NCI-H128 (cell line): ENCODE data around the gene SLK.
A peak's percentile ranks its signal among the peaks of the same experiment; 100 is the strongest.

Experiments
- DNase-seq: peaks from one replicate; lab custom pipeline; 2025; ENCODE audit not compliant: unreplicated experiment; lab: John Stamatoyannopoulos, UW

SLK gene

GRCh38 chr10:104046651-104047050 is 79.7 kb downstream of the SLK start:
- no peak for DNase-seq

- DNase-seq = no peak
These were observed 82.7 kb downstream of the SLK start for GRCh38 chr10:104049504-104050250.

- DNase-seq = no peak
These were observed 85.5 kb downstream of the SLK start for GRCh38 chr10:104052431-104052830.

- no peak for DNase-seq
These were observed 86.3 kb downstream of the SLK start for GRCh38 chr10:104053201-104053600.

- no peak for DNase-seq
These were observed 87.5 kb downstream of the SLK start for GRCh38 chr10:104054430-104054829.

- no peak for DNase-seq
These were observed 89.8 kb downstream of the SLK start for GRCh38 chr10:104056619-104057273.

GRCh38 chr10:104057717-104058116 is 90.8 kb downstream of the SLK start:
- no peak for DNase-seq

GRCh38 chr10:104059364-104059763 is 92.4 kb downstream of the SLK start:
- no peak for DNase-seq

GRCh38 chr10:104061196-104061595 is 94.3 kb downstream of the SLK start:
- DNase-seq = no peak

- DNase-seq = no peak
These were observed 98.8 kb downstream of the SLK start for GRCh38 chr10:104065748-104066147.

GRCh38 chr10:104066945-104067344 is 100.0 kb downstream of the SLK start:
- DNase-seq = no peak

GRCh38 chr10:104067525-104067924 is 100.6 kb downstream of the SLK start:
- DNase-seq = no peak

GRCh38 chr10:104069613-104070012 is 102.7 kb downstream of the SLK start:
- DNase-seq = no peak

- DNase-seq = no peak
These were observed 105.8 kb downstream of the SLK start for GRCh38 chr10:104072786-104073185.

GRCh38 chr10:104074505-104074904 is 107.6 kb downstream of the SLK start:
- DNase-seq = no peak

GRCh38 chr10:104076743-104077160 is 109.8 kb downstream of the SLK start:
- peak; percentile 74 for DNase-seq

- no peak for DNase-seq
These were observed 110.3 kb downstream of the SLK start for GRCh38 chr10:104077247-104077646.

GRCh38 chr10:104077663-104078151 is 110.8 kb downstream of the SLK start:
- no peak for DNase-seq
